ENCODE results near the gene PNPLA7. TPM values are rescaled to one million over a fixed set of nuclear protein-coding genes. Genes with fewer than 3 reads are reported as not detected.
"Not testable (repeated sequence)": the region's sequence is repeated elsewhere in the genome, so short reads cannot be mapped to it uniquely, and the experiment has no call there.

Gene PNPLA7
- polyA plus RNA-seq, 1 of the 3 experiments (the other 2 are of a cell fraction): 0.99 TPM

DNA sequence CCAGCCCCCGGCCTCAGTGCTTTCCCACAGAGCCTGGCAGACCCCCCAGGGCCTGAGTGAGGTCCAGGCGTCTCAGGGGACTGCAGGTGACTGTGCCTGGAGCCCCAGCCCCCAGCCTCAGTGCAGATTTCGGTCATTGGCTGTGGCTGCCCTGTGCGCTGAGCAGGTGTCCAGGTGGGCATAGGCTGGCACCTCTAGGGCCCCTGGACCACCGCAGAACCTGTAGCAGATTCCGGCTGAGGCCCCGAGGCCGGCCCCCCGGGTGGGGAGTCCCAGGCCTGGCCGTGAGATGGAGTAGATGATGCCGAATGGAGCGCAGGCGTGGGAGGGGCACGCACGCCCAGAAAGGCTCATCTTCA lies 139.3 kb downstream of the PNPLA7 start:
- 96% methylated on average over 5 of the region's 15 CpGs for WGBS (ENCODE audit: low lambda C conversion rate)
- POLR2A ChIA-PET: interaction anchor here (1.2 kb wide), 1 partner anchor 11 kb away, joined by 3 read pairs; no protein-coding TSS in a partner anchor
- CTCF ChIA-PET: interaction anchor here (0.9 to 1.8 kb wide), 2 partner anchors 35 to 124 kb away, joined by 3 to 4 read pairs; no protein-coding TSS in a partner anchor
- Histone ChIP-seq H3K4me1 (ENCODE audit: control insufficient read depth in 1 of 2, insufficient read depth in 2 of 2, low read depth in 1 of 2, low read length in 1 of 2) (peaks cover 7 to 19% of the 10 kb centered on the region in 2 experiments; a peak in 3 of 4 replicates), H4K20me1 (ENCODE audit: insufficient read depth) (0 out of 2 replicates have a peak, but pooled peaks cover 4% of the 10 kb centered on the region), H3K9me2 (no peaks in the 10 kb centered on the region), H3K9ac (no peak overlapping the region), H3K27ac (ENCODE audit: low read depth in 2 of 2, low read length in 1 of 2) (no peak overlapping the region), H2AFZ (ENCODE audit: low read depth) (no peak overlapping the region), H3K4me3 (ENCODE audit: low read depth in 2 of 2, low read length in 1 of 2) (no peak overlapping the region), H3K9me3 (no peaks in the 10 kb centered on the region), H3K27me3 (ENCODE audit: insufficient read depth) (no peaks in the 10 kb centered on the region), H3F3A (replicated peaks; ENCODE audit: insufficient read depth) (peaks cover 15% of the 10 kb centered on the region), H3K36me3 (replicated peaks in 1 of 2; ENCODE audit: control insufficient read depth in 1 of 2, insufficient read depth in 2 of 2, low read length in 1 of 2) (no peaks in the 10 kb centered on the region), H3K4me2 (peak overlapping the region; percentile 57; the same call in 1 of the 2 replicates), H3K79me2 (ENCODE audit: insufficient read depth) (peaks cover 15% of the 10 kb centered on the region; the same call in 1 of the 2 replicates)
- TF ChIP-seq FOXJ3 (CRISPR knock-in tag; IDR thresholded peaks at IDR 0.05) (no peak), TEAD4 (IDR thresholded peaks at IDR 0.05; ENCODE audit: borderline replicate concordance, insufficient read depth) (no peak), MXI1 (IDR thresholded peaks at IDR 0.05; ENCODE audit: low read depth, low read length) (no peak), EP300 (IDR thresholded peaks at IDR 0.05; ENCODE audit: borderline replicate concordance in 1 of 2, low read depth in 1 of 2, low read length in 1 of 2) (no peak), RCOR1 (IDR thresholded peaks at IDR 0.05; ENCODE audit: low read length) (no peak), GABPA (IDR thresholded peaks at IDR 0.05; ENCODE audit: low read depth) (no peak), TCF12 (IDR thresholded peaks at IDR 0.05) (no peak), MEF2A (IDR thresholded peaks at IDR 0.05; ENCODE audit: borderline replicate concordance, low read depth) (no peak), NRF1 (IDR thresholded peaks at IDR 0.05; ENCODE audit: low read depth, low read length) (no peak), USF2 (IDR thresholded peaks at IDR 0.05; ENCODE audit: borderline replicate concordance, low read depth, low read length) (no peak), JUND (IDR thresholded peaks at IDR 0.05) (no peak), YY1 (IDR thresholded peaks at IDR 0.05; ENCODE audit: low read depth) (no peak), RAD21 (IDR thresholded peaks at IDR 0.05; ENCODE audit: low read length) (no peak), GATA2 (CRISPR knock-in tag; IDR thresholded peaks at IDR 0.05) (no peak)
- TF ChIP-seq, protein P1, sequence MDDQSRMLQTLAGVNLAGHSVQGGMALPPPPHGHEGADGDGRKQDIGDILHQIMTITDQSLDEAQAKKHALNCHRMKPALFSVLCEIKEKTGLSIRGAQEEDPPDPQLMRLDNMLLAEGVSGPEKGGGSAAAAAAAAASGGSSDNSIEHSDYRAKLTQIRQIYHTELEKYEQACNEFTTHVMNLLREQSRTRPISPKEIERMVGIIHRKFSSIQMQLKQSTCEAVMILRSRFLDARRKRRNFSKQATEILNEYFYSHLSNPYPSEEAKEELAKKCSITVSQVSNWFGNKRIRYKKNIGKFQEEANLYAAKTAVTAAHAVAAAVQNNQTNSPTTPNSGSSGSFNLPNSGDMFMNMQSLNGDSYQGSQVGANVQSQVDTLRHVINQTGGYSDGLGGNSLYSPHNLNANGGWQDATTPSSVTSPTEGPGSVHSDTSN (IDR thresholded peaks at IDR 0.05): no peak
- TF ChIP-seq, protein P2, sequence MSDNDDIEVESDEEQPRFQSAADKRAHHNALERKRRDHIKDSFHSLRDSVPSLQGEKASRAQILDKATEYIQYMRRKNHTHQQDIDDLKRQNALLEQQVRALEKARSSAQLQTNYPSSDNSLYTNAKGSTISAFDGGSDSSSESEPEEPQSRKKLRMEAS (IDR thresholded peaks at IDR 0.05; ENCODE audit: low read depth): no peak
- TF ChIP-seq, protein P3, sequence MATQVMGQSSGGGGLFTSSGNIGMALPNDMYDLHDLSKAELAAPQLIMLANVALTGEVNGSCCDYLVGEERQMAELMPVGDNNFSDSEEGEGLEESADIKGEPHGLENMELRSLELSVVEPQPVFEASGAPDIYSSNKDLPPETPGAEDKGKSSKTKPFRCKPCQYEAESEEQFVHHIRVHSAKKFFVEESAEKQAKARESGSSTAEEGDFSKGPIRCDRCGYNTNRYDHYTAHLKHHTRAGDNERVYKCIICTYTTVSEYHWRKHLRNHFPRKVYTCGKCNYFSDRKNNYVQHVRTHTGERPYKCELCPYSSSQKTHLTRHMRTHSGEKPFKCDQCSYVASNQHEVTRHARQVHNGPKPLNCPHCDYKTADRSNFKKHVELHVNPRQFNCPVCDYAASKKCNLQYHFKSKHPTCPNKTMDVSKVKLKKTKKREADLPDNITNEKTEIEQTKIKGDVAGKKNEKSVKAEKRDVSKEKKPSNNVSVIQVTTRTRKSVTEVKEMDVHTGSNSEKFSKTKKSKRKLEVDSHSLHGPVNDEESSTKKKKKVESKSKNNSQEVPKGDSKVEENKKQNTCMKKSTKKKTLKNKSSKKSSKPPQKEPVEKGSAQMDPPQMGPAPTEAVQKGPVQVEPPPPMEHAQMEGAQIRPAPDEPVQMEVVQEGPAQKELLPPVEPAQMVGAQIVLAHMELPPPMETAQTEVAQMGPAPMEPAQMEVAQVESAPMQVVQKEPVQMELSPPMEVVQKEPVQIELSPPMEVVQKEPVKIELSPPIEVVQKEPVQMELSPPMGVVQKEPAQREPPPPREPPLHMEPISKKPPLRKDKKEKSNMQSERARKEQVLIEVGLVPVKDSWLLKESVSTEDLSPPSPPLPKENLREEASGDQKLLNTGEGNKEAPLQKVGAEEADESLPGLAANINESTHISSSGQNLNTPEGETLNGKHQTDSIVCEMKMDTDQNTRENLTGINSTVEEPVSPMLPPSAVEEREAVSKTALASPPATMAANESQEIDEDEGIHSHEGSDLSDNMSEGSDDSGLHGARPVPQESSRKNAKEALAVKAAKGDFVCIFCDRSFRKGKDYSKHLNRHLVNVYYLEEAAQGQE (IDR thresholded peaks at IDR 0.05; ENCODE audit: low read depth, low read length): no peak
- DNase-seq: no peak

DNA sequence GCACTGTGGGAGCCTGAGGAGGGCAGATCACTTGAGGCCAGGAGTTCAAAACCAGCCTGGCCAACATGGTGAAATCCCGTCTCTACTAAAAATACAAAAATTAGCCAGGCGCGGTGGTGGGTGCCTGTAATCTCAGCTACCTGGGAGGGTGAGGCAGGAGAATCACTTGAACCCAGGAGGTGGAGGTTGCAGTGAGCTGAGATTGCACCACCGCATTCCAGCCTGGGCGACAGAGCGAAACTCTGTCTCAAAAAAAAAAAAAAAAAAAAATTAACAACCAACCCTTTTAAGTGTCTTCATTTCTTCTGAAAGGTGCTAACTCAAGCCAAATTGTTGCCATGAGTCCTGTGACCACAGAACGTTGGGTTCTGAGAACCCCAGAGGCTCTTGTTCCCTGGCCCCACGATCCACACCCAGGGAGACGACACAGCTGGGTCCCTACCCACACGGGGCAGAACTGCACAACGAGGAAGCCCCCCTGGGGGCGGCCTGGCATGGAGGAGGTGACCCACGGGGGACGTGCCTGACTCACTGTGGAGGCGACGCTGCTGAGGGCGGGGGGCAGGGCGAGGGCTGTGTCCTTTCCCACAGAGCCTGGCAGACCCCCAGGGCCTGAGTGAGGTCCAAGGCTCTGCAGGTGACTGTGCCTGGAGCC lies 139.8 kb downstream of the PNPLA7 start:
- not testable (repeated sequence) for H3K27me3 ChIP-seq (ENCODE audit: insufficient read depth); H3K9me2 ChIP-seq; H3K9ac ChIP-seq; H3K9me3 ChIP-seq; H3K27ac ChIP-seq (ENCODE audit: low read depth in 2 of 2, low read length in 1 of 2); H3K4me2 ChIP-seq; H3K4me3 ChIP-seq (ENCODE audit: low read depth in 2 of 2, low read length in 1 of 2); DNase-seq; H3K36me3 ChIP-seq (replicated peaks in 1 of 2; ENCODE audit: control insufficient read depth in 1 of 2, insufficient read depth in 2 of 2, low read length in 1 of 2); H2AFZ ChIP-seq (ENCODE audit: low read depth); H4K20me1 ChIP-seq (ENCODE audit: insufficient read depth)
- Histone ChIP-seq H3F3A (replicated peaks; ENCODE audit: insufficient read depth) (peaks cover 15% of the 10 kb centered on the region), H3K4me1 (ENCODE audit: control insufficient read depth in 1 of 2, insufficient read depth in 2 of 2, low read depth in 1 of 2, low read length in 1 of 2) (peaks cover 7 to 22% of the 10 kb centered on the region in 2 experiments; a peak in 3 of 4 replicates), H3K79me2 (ENCODE audit: insufficient read depth) (peaks cover 15% of the 10 kb centered on the region; the same call in 1 of the 2 replicates)
- 92% methylated on average over 16 of the region's 18 CpGs for WGBS (ENCODE audit: low lambda C conversion rate)
- ChIA-PET CTCF (interaction anchor here (0.9 to 2.2 kb wide), 5 partner anchors 13 to 124 kb away, joined by 3 to 13 read pairs (median 4); partner anchors contain the start of genes EXD3, NOXA1 and NRARP), POLR2A (interaction anchor here (1.2 kb wide), 1 partner anchor 12 kb away, joined by 3 read pairs; no protein-coding TSS in a partner anchor)

All from SK-N-SH (cell line).